DND-41 (cell line): ENCODE results near the gene LRP1.

Experiments used
- EZH2 ChIP-seq: IDR thresholded peaks from 3 replicates; pipeline ENCODE4 v1.6.1; 2012; ENCODE audit warnings: borderline replicate concordance, low read depth, mild to moderate bottlenecking, moderate library complexity, low read length, inconsistent platforms; ENCODE audit not compliant: severe bottlenecking
- TF ChIP-seq, protein P1 (sequence below): IDR thresholded peaks from 2 replicates; pipeline ENCODE4 v1.5.1; 2012; ENCODE audit warnings: borderline replicate concordance, low read length, moderate library complexity, mild to moderate bottlenecking; ENCODE audit not compliant: poor library complexity, severe bottlenecking; ENCODE audit errors: extremely low read depth

DNA sequence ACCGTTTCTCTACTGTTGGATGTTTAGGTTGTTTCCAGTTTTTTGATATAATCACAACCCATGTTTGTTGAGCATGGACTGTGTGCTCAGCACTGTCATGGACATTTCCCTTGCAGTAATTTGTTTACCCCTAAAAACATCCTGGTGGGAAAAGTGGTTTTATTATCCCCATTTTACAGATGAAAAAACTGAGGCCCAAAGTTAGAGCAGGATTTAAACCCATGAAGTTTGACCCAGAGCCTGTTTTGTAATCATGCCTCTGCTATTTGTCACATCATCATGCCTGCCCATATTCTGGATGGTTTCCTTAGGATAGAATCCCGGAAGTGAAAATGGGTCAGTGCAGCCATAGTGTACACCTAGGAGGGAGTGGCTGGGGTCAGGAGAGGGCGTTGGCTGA lies 36.2 kb downstream of the LRP1 start:
- TF ChIP-seq, protein P1, sequence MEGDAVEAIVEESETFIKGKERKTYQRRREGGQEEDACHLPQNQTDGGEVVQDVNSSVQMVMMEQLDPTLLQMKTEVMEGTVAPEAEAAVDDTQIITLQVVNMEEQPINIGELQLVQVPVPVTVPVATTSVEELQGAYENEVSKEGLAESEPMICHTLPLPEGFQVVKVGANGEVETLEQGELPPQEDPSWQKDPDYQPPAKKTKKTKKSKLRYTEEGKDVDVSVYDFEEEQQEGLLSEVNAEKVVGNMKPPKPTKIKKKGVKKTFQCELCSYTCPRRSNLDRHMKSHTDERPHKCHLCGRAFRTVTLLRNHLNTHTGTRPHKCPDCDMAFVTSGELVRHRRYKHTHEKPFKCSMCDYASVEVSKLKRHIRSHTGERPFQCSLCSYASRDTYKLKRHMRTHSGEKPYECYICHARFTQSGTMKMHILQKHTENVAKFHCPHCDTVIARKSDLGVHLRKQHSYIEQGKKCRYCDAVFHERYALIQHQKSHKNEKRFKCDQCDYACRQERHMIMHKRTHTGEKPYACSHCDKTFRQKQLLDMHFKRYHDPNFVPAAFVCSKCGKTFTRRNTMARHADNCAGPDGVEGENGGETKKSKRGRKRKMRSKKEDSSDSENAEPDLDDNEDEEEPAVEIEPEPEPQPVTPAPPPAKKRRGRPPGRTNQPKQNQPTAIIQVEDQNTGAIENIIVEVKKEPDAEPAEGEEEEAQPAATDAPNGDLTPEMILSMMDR, result no peak
- no peak for TF ChIP-seq EZH2
